Astrocyte (in vitro differentiated cells and primary cell): ENCODE data around the gene COA5. TPM values are rescaled to one million over a fixed set of nuclear protein-coding genes. Genes with fewer than 3 reads are reported as not detected.

Source experiments
- DNase-seq: peaks from one replicate; pipeline ENCODE4 v3.0.0-alpha.2; 2010; ENCODE audit warnings: low read depth
- FAIRE-seq: peaks from 2 replicates; lab custom pipeline; 2011; peaks lifted over from hg19 to GRCh38; lab: Jason Lieb, UNC
- H2AFZ ChIP-seq: 2 replicates; pipeline ENCODE4 v1.6.0; 2012; ENCODE audit warnings: low read depth, low read length, inconsistent platforms
- H3K27ac ChIP-seq: 2 replicates; pipeline ENCODE4 v1.5.1; 2011; ENCODE audit warnings: low read depth, low read length, inconsistent platforms
- H3K27me3 ChIP-seq: 2 replicates; pipeline ENCODE4 v1.6.0; 2011; ENCODE audit warnings: low read length, inconsistent platforms; ENCODE audit not compliant: insufficient read depth
- H3K36me3 ChIP-seq: 2 replicates; pipeline ENCODE4 v1.5.1; 2011; ENCODE audit warnings: low read length, inconsistent platforms; ENCODE audit not compliant: insufficient read depth
- H3K4me1 ChIP-seq: 2 replicates; pipeline ENCODE4 v1.5.1; 2011; ENCODE audit warnings: low read length, inconsistent platforms; ENCODE audit not compliant: insufficient read depth
- H3K4me2 ChIP-seq: 2 replicates; pipeline ENCODE4 v1.6.0; 2012; ENCODE audit warnings: low read length, inconsistent platforms
- H3K4me3 ChIP-seq: 2 replicates; pipeline ENCODE4 v1.5.1; 2011; ENCODE audit warnings: low read depth, mild to moderate bottlenecking, low read length, inconsistent platforms; ENCODE audit not compliant: insufficient read depth
- H3K79me2 ChIP-seq: 2 replicates; pipeline ENCODE4 v1.6.0; 2012; ENCODE audit warnings: mild to moderate bottlenecking, low read length, inconsistent platforms; ENCODE audit not compliant: insufficient read depth
- H3K9ac ChIP-seq: 2 replicates; pipeline ENCODE4 v1.6.0; 2012; ENCODE audit warnings: mild to moderate bottlenecking, low read length, inconsistent platforms
- H3K9me3 ChIP-seq: 2 replicates; pipeline ENCODE4 v1.5.1; 2012; ENCODE audit warnings: low read depth, mild to moderate bottlenecking, low read length, inconsistent platforms; ENCODE audit not compliant: insufficient read depth
- H4K20me1 ChIP-seq: 2 replicates; pipeline ENCODE4 v1.6.0; 2012; ENCODE audit warnings: low read length, inconsistent platforms; ENCODE audit not compliant: insufficient read depth
- H3K27ac Mint-ChIP-seq: one replicate; pipeline ENCODE4 v1.8.0; 2021; ENCODE audit warnings: mild to moderate bottlenecking, mixed read lengths; ENCODE audit not compliant: unreplicated experiment
- H3K27me3 Mint-ChIP-seq: one replicate; pipeline ENCODE4 v1.8.0; 2021; ENCODE audit warnings: low read depth, mixed read lengths; ENCODE audit not compliant: unreplicated experiment
- H3K36me3 Mint-ChIP-seq: one replicate; pipeline ENCODE4 v1.8.0; 2021; ENCODE audit warnings: low read depth, mixed read lengths; ENCODE audit not compliant: unreplicated experiment
- H3K4me1 Mint-ChIP-seq: one replicate; pipeline ENCODE4 v1.8.0; 2021; ENCODE audit warnings: low read depth, mixed read lengths; ENCODE audit not compliant: unreplicated experiment
- H3K4me3 Mint-ChIP-seq: one replicate; pipeline ENCODE4 v1.8.0; 2021; ENCODE audit warnings: mild to moderate bottlenecking, moderate library complexity, mixed read lengths; ENCODE audit not compliant: unreplicated experiment
- H3K9me3 Mint-ChIP-seq: one replicate; pipeline ENCODE4 v1.8.0; 2021; ENCODE audit warnings: mild to moderate bottlenecking, mixed read lengths; ENCODE audit not compliant: unreplicated experiment
- EZH2 ChIP-seq: IDR thresholded peaks from 2 replicates; pipeline ENCODE4 v1.6.1; 2012; ENCODE audit warnings: mild to moderate bottlenecking, low read length, inconsistent platforms; ENCODE audit not compliant: insufficient read depth
- total RNA-seq: library from RNA; stranded (reverse); gene quantifications from 2 replicates; pipeline ENCODE4 v1.2.1, GENCODE V29; 2021
- TF ChIP-seq, protein P1 (sequence below): IDR thresholded peaks from 2 replicates; pipeline ENCODE4 v1.5.1; 2011; ENCODE audit warnings: low read depth, mild to moderate bottlenecking, inconsistent platforms, low read length, moderate library complexity; ENCODE audit not compliant: insufficient read depth

The COA5 gene
- total RNA-seq, 1 donor from 2014 or later, result 19.8 TPM

- no peaks in the 10 kb centered on the region for H3K9me3 ChIP-seq
- no peaks in the 10 kb centered on the region for H3K79me2 ChIP-seq
- FAIRE-seq (no peak), DNase-seq (no peak)
- H4K20me1 ChIP-seq, result peaks cover 3% of the 10 kb centered on the region
- Mint-ChIP-seq H3K27ac (no peak overlapping the region), H3K9me3 (no peaks in the 10 kb centered on the region), H3K36me3 (peaks cover 16% of the 10 kb centered on the region), H3K4me3 (no peak overlapping the region), H3K27me3 (peaks cover 4% of the 10 kb centered on the region), H3K4me1 (peaks cover 12% of the 10 kb centered on the region)
- H3K4me1 ChIP-seq, result peaks cover 10% of the 10 kb centered on the region
- H3K27me3 ChIP-seq, result no peaks in the 10 kb centered on the region
- no peak overlapping the region for H3K4me3 ChIP-seq
- no peaks in the 10 kb centered on the region for H3K36me3 ChIP-seq
- TF ChIP-seq, protein P1, sequence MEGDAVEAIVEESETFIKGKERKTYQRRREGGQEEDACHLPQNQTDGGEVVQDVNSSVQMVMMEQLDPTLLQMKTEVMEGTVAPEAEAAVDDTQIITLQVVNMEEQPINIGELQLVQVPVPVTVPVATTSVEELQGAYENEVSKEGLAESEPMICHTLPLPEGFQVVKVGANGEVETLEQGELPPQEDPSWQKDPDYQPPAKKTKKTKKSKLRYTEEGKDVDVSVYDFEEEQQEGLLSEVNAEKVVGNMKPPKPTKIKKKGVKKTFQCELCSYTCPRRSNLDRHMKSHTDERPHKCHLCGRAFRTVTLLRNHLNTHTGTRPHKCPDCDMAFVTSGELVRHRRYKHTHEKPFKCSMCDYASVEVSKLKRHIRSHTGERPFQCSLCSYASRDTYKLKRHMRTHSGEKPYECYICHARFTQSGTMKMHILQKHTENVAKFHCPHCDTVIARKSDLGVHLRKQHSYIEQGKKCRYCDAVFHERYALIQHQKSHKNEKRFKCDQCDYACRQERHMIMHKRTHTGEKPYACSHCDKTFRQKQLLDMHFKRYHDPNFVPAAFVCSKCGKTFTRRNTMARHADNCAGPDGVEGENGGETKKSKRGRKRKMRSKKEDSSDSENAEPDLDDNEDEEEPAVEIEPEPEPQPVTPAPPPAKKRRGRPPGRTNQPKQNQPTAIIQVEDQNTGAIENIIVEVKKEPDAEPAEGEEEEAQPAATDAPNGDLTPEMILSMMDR, result no peak
- TF ChIP-seq EZH2, result no peak
- H3K4me2 ChIP-seq, result no peak overlapping the region
- no peak overlapping the region for H3K9ac ChIP-seq
- no peak overlapping the region for H3K27ac ChIP-seq
- H2AFZ ChIP-seq, result no peak overlapping the region
Observed at GRCh38 chr2:98564541-98565132, 43.7 kb downstream of the COA5 start.

GRCh38 chr2:98563394-98563793, 44.9 kb downstream of the COA5 start:
- no peak overlapping the region for H3K27ac ChIP-seq
- H3K4me1 ChIP-seq, result peaks cover 17% of the 10 kb centered on the region
- no peaks in the 10 kb centered on the region for H3K27me3 ChIP-seq
- TF ChIP-seq EZH2, result no peak
- TF ChIP-seq, protein P1, result no peak
- no peaks in the 10 kb centered on the region for H3K36me3 ChIP-seq
- no peak overlapping the region for H3K4me2 ChIP-seq
- Mint-ChIP-seq H3K27ac (no peak overlapping the region), H3K36me3 (peaks cover 17% of the 10 kb centered on the region), H3K4me1 (peaks cover 17% of the 10 kb centered on the region), H3K27me3 (peaks cover 4% of the 10 kb centered on the region), H3K9me3 (no peaks in the 10 kb centered on the region), H3K4me3 (no peak overlapping the region)
- H3K9ac ChIP-seq, result no peak overlapping the region
- DNase-seq (no peak), FAIRE-seq (no peak)
- H2AFZ ChIP-seq, result no peak overlapping the region
- H3K79me2 ChIP-seq, result no peaks in the 10 kb centered on the region
- no peak overlapping the region for H3K4me3 ChIP-seq
- no peaks in the 10 kb centered on the region for H3K9me3 ChIP-seq
- H4K20me1 ChIP-seq, result no peaks in the 10 kb centered on the region

GRCh38 chr2:98561902-98562695, 46.2 kb downstream of the COA5 start:
- H3K36me3 ChIP-seq, result no peaks in the 10 kb centered on the region
- DNase-seq, result no peak
- peaks cover 16% of the 10 kb centered on the region for H3K36me3 Mint-ChIP-seq
- no peaks in the 10 kb centered on the region for H3K9me3 Mint-ChIP-seq
- H3K4me1 Mint-ChIP-seq, result peaks cover 14% of the 10 kb centered on the region
- no peak overlapping the region for H3K4me2 ChIP-seq
- no peaks in the 10 kb centered on the region for H3K9me3 ChIP-seq
- H3K27me3 ChIP-seq, result no peaks in the 10 kb centered on the region
- FAIRE-seq, result no peak
- H4K20me1 ChIP-seq, result no peaks in the 10 kb centered on the region
- TF ChIP-seq EZH2, result no peak
- TF ChIP-seq, protein P1, result no peak
- H3K27ac ChIP-seq, result no peak overlapping the region
- H2AFZ ChIP-seq, result no peak overlapping the region
- peaks cover 17% of the 10 kb centered on the region for H3K4me1 ChIP-seq
- peaks cover 3% of the 10 kb centered on the region for H3K27me3 Mint-ChIP-seq
- H3K9ac ChIP-seq, result no peak overlapping the region
- no peak overlapping the region for H3K4me3 Mint-ChIP-seq
- H3K27ac Mint-ChIP-seq, result no peak overlapping the region
- H3K4me3 ChIP-seq, result no peak overlapping the region
- no peaks in the 10 kb centered on the region for H3K79me2 ChIP-seq
